DMS153 treated with DMSO at 0.1 percent for 48 hours (cell line): ENCODE data around the gene KCNK7.

Experiments used
- DNase-seq: peaks from one replicate; lab custom pipeline; 2025; ENCODE audit not compliant: unreplicated experiment; lab: John Stamatoyannopoulos, UW

Gene KCNK7

DNA sequence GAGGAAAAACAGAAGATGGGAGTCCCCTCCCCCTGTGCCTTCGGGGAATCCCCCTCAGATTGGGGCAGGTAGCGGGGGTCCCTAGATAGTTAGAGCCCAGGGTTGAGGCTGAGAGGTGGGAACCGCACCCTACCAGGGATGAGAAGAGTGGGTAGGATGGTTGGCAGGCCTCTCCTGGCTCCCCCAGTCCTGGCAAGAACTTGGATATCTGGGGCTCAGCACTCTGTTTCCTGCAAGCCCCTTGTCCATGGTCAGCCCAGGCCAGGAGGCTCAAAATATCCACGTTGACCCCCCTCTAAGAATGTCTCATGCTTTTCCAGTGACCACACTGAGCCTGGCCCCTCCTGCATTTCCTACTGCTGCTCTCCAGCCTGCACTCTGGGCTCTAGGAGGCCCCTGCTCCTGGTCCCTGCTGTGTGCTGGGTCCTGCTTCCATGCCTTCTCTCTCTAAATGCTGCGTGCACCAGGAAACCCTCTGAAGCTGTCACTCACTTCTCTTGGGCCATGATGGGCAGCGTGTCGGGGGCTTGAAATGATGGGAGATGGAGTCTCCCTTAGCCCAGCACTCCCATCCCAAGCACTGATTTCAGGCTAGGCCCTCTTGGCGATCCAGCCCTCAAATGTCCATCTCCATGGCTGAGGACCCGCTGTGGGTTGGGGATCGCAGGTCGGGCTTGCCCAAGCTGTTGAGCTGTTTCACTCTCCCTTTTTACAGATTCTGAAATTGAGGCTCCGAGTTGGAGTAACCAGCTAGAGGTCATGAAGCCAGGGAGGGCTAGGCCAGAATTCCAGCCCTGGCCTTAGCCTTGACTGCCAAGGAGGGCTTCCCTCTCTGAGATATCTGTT is 16.4 kb upstream of the KCNK7 start:
- no peak for DNase-seq

DNA sequence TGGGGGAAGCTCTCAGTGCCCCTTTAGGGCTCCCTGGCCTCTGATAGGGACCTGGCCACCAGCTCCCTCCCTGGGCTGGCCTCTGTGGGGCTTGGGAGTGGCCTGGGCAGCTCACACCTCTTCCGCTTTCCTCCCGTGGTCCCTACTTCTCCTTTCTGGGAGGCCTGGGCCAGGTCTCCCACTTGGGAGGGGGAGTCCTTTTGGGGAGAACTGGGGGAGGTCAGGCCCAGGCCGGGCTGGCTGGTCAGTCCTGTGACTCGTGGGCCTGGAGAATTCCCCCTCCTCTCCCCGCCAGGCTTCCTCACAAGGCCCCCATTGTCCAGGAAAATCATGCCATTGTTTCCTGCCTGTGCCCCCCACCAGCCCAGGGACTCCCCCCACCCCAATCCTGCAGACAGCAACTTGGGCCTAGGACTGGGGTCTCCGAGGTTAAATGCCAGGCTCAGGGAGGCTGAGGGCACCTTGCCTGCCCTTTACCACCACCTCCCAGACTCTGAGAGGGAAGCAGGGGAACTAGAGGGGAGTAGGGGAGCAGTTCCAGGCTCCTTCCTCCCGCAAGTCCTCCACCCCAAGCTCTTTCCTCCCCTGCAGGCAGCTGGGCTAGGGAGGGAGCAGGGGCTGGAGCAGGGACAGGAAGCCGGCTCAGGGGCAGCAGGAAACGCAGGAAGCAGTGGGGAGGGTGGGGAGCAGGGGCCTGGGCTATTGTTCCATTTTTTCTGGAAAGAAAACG is 15.6 kb upstream of the KCNK7 start:
- DNase-seq: no peak

DNA sequence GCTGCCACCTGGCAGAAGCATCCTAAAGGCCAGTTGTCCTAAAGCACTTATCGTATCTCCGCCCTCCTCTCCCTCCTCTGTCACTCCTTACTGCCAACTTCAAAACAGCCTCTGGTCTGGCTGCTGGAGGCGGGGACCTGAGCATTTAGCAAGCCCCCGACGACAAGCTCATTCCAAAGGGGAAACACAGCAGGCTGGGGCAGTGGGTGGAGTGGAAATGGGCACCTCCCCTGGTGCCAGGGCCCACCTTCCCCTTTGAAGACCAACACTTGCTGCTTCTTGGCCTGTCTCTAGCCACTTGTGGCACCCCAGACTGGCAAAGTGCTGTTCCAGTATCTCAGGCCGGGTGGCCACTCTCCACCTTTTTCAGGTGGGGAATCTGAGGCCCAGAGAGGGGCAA is 14.8 kb upstream of the KCNK7 start:
- no peak for DNase-seq

DNA sequence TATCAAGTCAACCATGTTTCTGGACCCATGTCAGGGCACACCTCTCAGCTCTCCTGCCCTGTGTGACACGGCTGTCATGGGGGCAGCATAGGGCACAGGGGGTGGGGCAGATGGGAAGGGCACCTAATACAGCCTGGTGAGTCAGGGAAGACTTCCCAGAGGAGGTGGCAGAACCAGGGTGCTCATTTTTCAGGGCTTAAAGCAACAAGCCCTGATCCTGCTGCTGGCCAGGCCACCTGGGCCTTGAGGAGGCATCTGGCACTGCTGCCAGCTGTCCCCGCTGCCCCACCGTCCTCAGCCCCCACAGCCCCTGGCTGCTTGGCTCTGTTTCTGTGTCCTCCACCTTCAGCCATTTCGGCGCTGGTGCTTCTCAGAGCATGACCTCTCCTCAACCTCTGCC is 14.1 kb upstream of the KCNK7 start:
- DNase-seq: no peak

DNA sequence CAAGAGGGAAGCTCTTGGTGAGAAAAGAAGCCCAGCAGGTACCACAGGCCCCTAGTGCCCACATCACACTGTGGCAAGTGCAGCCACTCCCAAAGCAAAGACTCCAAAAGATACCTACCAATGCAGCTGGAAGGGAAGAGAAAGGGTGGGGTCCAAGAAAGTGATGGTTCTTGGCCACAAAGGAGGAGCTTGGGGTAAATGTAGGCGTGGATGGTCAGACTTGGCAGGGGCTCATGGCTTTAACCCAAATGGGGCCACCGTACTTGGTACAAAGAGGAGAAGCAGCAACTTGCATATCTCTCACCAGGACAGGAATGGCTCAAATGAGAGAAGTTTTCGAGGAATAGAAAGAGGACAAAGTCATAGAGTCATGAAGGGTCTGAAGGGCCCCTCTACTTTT is 13.6 kb upstream of the KCNK7 start:
- DNase-seq: no peak

DNA sequence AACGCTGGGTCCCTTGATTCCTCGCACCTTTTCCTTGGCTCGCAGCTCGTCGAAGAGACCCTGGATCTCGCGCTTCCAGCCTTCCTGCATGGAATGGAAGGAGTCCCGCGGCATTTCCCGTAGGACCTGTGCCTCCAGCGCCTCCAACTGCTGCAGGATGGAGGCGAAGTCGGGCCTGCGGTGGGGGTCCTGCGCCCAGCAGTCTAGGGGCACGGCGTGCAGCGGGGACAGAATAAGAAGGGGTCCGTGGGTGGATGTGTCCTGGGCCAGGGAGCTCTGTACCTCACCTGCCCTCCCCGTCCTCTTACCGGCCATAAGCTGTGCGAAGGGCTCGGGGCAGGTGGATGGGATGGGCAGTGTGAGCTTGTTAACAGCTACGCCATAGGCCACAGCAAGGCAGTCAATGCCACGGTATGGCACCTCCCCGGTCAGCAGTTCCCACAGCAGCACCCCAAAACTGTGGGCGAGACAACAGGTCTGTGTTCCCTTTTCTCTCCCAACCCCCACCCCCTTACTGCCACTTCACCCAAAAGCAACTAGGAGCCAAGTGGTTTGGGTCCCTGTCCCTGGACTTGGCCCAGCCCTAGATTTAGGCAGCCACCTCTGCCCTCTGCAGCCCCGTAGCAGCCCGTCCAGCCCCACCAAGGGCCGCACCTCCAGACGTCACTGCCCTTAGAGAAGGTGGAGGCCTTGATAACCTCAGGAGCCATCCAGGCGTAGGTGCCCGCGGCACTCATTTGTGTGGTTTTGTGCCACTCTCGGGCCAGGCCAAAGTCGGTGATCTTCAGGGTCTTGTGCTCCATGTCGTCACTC is 12.2 kb upstream of the KCNK7 start:
- no peak for DNase-seq

DNA sequence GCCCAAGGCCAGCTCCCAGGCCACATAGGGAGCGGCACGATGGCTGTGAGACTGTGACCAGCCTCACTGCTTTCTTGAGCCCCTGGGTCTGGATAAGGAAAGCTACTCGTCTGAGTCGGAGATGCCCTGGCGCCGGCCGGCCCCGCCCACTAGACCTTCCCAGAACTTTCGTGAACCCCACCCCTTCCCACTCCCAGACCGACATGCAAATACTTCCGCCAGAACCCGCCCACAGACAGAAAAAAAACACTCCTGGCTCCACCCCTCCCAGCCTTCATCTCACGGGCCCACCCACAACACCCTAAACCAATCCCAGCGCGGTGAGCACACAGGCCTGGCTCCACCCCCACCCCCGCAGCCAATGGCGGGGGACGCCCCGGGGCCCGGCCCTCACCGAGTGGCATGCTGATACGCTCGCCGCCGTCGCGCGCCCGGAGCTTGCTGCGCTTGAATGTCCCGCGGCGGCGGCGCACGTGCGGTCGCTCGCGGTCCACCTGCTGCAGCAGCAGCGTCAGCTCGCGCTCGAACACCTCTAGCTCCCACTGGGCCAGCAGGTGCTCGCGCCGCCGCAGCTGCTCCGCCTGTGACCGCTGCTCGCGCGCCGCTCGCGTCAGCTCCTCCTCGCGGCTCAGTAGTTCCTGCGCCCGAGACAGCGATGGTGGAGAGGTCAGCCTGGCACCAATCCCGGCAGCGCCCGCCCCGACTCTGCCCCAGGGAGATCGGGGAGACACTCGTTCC is 11.4 kb upstream of the KCNK7 start:
- peak; percentile 93 for DNase-seq

DNA sequence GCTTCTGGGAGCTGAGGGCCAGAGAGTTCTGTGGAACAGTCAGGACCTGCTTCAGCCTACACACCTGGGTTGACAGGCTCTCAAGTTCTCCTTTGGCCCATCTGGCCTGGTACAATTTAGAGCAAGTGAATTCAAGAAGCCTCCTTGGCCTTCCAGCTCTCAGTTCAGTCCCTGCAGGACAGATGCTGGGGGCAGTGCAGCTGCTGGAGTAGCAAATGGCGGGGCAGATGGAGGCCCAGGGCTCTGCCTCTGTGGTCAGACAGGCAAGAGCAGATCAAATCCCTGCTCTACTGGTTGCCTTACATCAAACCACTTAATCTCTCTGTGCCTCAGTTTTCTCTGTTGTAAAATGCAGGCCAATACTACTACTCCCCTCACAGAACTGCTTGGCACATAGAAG is 8.7 kb upstream of the KCNK7 start:
- DNase-seq: no peak

DNA sequence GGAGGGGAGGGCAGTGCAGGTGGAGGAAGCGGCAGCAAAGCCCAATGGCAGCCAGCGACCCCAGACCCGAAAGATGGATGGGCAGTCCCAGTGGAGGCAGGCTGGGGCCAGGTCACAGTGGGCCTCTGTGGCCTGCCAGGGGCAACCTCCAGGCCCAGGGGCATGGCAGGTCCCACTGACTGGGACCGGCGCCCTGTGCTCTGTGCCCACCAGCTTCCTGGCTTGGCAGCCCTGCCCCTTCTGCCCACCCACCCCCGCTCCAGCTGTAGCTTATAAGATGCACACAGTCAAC is 4.3 kb upstream of the KCNK7 start:
- no peak for DNase-seq

DNA sequence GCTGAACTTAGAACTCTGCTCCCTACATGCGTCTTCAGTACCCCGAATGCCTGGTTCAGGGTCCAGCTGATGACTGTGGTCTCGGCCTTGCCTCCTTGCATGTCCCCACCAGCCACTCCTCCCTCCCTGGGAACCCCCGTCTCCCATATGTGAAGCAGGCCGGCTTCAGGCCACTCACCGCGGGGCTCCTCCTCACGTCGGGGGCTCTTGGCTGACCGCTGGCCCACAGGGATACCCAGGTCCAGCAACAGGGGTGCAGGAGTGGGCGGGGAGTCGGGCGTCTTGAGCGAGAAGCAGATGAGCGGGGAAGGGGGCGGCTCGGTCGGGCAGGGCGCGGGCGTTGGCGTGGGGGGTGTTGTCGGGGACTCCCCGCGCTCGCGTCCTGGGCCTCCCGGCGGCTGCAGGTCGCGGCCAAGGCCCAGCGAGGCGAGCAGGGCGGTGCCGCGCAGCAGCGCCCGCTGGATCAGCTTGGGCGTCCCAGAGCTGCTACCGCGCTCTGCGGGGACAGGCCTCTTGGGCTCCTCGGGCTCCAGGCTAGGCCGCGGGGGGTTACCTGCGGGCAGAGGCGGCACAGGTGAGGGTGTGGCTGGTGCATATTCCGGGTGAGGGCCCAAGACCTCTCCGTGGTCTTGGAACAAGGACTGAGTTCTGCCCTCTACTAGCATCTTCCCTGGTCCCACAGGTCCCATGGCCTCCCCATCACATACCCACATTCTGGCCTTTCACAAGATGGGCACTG is 3.8 kb upstream of the KCNK7 start:
- DNase-seq: no peak

DNA sequence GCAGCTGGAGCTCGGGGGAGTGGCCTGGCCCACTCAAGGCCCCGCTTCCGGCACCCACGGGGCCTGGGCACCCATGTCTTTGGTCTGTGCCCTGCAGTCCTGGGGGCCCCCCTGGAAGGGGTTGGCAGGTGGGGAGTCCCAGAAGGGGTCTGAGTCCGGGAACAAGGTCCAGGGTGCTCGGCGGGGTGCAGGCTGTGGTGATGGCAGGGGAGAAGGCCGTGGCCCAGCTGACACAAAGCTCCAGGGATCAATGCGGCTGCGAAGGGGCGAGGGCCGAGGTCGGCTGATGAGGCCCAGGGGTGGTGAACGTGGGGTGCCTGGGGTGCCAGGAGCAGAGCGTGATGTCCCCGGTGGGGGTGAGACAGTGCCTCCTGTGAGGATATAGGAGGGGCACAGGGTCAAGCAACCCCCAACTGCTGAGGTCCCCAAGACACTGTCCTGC is 2.7 kb upstream of the KCNK7 start:
- DNase-seq: no peak

DNA sequence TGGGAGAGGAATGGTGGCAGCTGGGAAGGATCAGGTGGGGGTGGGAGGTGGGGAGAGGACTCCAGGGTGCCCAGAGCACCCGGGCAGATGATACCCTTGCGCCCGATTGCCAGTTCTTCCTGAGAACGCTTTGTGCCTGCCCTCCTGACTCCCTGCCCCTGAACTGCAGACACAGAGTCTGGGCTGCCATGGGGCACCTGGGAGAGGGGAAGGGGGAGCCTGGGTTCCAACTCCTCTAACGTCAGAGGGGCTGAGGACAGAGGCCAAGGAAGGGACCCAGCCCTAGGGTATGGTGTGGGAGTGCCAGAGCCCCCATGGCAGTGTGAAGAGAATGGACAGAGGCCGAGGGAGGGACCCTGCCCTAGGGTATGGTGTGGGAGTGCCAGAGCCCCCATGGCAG is 920 bp upstream of the KCNK7 start:
- no peak for DNase-seq

DNA sequence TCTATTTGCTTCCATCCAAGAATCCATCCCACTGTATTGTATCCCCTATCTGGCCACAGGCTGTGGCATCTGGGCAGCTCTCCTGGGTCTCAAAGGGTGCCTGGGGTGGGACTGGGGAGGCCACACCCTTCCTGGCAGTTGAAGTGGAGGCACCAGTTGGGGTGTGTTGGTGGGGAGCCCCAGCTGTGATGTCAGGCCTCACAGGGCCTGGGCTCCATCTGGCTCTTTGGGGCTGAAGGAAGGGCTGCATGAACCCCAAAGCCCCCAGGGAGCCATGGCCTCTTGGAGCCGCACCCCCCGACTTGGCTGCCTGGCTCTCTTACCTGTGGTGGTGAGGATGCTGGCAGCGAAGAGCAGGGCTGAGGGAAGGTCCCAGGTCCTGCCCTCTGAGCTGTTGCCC is 469 bp downstream of the KCNK7 start:
- no peak for DNase-seq

DNA sequence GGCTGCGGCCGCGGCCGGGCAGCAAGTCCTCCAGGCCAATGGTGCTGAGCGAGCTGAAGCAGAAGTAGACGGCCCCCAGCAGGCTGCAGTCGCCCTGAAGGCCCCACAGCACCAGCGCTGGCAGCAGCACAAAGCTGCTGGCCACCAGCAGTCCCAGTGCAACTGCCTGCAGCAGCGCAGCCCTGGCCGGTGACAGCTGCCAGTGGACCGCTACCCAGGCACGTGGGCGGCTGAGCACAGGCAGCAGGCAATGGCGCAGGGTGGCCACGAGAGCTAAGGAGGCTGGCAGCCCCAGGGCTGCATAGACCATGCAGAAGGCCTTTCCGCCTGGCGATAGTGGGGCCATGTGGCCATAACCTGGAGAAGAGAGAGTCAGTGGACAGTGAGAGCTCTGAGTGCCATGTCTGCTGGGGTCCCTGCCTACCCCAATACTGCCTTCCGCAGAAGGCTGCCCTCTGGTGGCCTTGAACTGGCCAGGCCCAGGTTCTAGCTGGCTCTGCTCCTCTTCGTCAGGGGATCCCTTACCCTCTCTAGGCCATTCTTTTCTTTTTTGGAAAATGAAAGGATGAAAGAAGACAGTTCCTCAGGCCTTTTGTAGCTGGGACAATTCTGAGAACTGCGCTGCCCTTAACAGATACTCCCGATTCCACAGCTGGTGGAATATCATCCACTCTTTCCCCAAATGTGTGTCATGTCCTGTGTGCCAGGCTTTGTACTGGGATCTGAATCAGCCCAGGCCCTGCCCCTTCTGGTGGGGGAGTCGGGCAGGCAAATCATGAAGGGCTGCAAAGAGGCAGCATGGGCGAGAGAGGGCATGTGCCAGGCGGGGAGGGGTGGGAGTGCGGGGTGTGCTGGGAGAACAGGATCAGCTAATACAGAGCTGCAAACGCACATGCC is 1.8 kb downstream of the KCNK7 start:
- DNase-seq: no peak

DNA sequence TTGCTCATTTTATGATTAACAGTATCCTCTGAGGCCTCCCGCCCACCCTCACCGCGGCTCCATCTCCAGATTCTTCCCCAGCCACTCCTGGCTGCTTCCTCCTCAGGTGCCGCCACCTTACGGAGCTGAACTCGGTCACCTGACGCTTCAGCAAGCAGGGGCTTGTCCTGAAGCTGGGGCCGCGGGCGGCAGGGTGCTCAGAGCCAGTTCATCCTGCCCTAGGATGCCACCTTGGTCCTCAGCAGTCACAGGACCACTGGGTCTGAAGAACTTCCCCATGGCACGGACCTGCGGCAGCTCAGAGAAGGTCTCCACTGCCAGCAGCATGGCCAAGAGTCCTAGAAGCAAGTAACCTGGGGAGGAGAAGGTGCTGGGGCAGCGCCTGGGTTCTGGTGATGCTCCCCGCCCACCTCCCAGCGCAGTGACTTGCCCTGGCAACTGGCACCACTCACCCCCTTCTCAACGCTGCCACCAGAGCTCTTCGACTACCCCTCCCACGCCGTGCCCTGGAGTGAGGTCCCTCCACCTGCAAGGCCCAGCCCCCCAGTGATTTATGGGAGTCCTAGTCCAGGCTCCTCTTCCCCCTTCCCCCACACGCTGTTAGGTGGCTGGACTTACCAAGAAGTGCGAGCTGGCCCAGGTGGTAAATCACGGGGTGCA is 2.6 kb downstream of the KCNK7 start:
- no peak for DNase-seq

DNA sequence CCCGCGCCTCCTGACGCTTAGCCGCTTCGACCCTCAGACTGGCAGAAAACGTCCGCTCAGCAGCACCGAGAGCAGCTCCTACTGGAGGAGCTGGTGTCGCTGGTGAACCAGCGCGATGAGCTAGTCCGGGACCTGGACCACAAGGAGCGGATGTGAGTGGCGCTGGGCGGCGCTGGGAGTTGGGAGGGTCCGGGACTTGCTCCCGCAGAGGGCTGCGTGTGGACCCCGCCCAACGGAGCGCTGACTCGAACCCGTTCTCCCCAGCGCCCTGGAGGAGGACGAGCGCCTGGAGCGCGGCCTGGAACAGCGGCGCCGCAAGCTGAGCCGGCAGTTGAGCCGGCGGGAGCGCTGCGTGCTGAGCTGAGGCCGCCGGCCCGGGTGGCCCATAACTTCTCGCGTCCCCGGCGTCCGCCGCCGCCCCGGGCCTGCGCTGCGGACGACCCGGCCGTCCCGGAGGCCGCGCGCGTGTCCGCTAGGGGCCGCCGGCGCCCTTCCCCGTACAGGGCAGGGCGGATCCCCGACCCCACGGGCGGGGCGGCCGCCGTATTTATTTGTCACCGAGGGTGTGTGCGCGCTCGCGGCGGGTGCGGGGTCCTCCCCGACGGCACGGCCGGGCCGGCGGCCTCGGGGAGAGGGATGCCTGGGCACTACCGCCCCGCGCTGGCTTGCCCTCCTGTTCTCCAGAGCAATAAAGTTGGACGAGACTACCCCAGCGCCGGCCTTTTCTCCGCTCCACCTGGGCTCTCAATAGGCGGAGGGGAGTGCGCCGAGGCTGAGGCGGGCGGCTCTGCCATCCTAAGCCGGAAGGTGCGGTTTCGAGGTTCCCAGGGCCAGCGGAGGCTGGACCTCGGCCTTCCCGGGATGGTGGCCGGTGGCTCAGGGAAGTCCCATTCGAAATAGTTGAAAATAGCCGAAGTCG is 3.4 kb downstream of the KCNK7 start:
- no peak for DNase-seq

DNA sequence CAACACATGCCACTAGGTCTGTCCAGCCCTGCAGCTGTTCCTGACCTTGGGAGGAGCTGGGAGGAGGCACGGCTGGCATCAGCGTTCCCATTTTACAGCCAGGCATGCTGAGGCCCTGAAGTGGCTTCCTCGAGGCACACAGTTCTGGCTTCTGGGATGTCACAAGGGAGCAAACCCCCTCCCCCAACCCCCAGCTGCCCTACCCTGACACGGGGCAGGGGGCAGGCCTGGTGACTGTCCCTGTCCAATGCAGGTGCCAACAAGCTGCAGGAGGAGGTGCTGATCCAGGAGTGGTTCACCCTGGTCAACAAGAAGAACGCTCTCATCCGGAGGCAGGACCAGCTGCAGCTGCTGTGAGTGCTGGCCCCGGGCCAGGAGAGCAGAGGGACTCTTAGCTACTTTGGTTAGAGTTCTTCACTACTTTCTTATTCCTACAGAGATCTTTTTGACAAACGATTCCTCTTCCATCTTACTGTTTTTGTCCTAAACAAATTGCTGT is 5.3 kb downstream of the KCNK7 start:
- no peak for DNase-seq
